Neuronal stem cell (in vitro differentiated cells): Measurements from ENCODE around the gene YBEY. TPM values are rescaled to one million over a fixed set of nuclear protein-coding genes. Genes with fewer than 3 reads are reported as not detected.
"Not testable (repeated sequence)": the region's sequence is repeated elsewhere in the genome, so short reads cannot be mapped to it uniquely, and the experiment has no call there.

ENCODE experiments used
- DNase-seq: peaks from one replicate; pipeline ENCODE4 v3.0.0-alpha.2; 2013; ENCODE audit warnings: low spot score
- H2AFZ ChIP-seq: one replicate; pipeline ENCODE4 v1.6.1; 2013; ENCODE audit warnings: mild to moderate bottlenecking, low read length, inconsistent platforms
- H2AK5ac ChIP-seq: 2 replicates; pipeline ENCODE4 v1.6.1; 2013; ENCODE audit warnings: low read depth, mild to moderate bottlenecking, inconsistent platforms, low read length, moderate library complexity, mixed read lengths
- H2BK120ac ChIP-seq: 2 replicates; pipeline ENCODE4 v1.6.1; 2013; ENCODE audit warnings: low read depth, mild to moderate bottlenecking, inconsistent platforms, low read length, moderate library complexity, mixed read lengths
- H2BK12ac ChIP-seq: one replicate; pipeline ENCODE4 v1.6.1; 2013; ENCODE audit warnings: low read length, inconsistent platforms
- H2BK15ac ChIP-seq: 2 replicates; pipeline ENCODE4 v1.6.1; 2013; ENCODE audit warnings: mild to moderate bottlenecking, low read length, inconsistent platforms, mixed read lengths
- H2BK5ac ChIP-seq: one replicate; pipeline ENCODE4 v1.6.1; 2013; ENCODE audit warnings: inconsistent platforms, mild to moderate bottlenecking, low read length, moderate library complexity
- H3K14ac ChIP-seq: one replicate; pipeline ENCODE4 v1.6.1; 2013; ENCODE audit warnings: low read length, inconsistent platforms
- H3K18ac ChIP-seq: 2 replicates; pipeline ENCODE4 v1.6.1; 2013; ENCODE audit warnings: low read length, inconsistent platforms
- H3K23ac ChIP-seq: 2 replicates; pipeline ENCODE4 v1.6.1; 2013; ENCODE audit warnings: low read depth, mild to moderate bottlenecking, mixed read lengths, low read length, inconsistent platforms; ENCODE audit not compliant: poor library complexity
- H3K27ac ChIP-seq: replicated peaks from 3 replicates; pipeline ENCODE4 v1.5.1; 2013; ENCODE audit warnings: low read length, inconsistent platforms
- H3K27me3 ChIP-seq, 3 experiments: 2 replicates each; pipeline ENCODE4 v1.6.1; 2013; ENCODE audit warnings: low read length in 3 of 3, mild to moderate bottlenecking in 2 of 3, inconsistent platforms in 1 of 3, low read depth in 1 of 3, mixed read lengths in 1 of 3, moderate library complexity in 1 of 3; ENCODE audit not compliant: control insufficient read depth in 3 of 3, insufficient read depth in 3 of 3
- H3K36me3 ChIP-seq, 2 donors: replicated peaks in 1 of 2; 2 replicates each; pipeline ENCODE4 v1.6.1; 2013; ENCODE audit warnings: low read length in 2 of 2; ENCODE audit not compliant: control insufficient read depth in 2 of 2, insufficient read depth in 2 of 2
- H3K4ac ChIP-seq: 2 replicates; pipeline ENCODE4 v1.6.1; 2013; ENCODE audit warnings: inconsistent platforms, mild to moderate bottlenecking, low read length, moderate library complexity
- H3K4me1 ChIP-seq, 2 donors: 1 replicate in 1 of 2; 2 replicates in 1 of 2; pipeline ENCODE4 v1.6.1; 2013; ENCODE audit warnings: low read length in 2 of 2, low read depth in 1 of 2; ENCODE audit not compliant: control insufficient read depth in 2 of 2, insufficient read depth in 1 of 2
- H3K4me2 ChIP-seq: one replicate; pipeline ENCODE4 v1.6.1; 2013; ENCODE audit warnings: mild to moderate bottlenecking, low read length, inconsistent platforms; ENCODE audit not compliant: insufficient read depth, poor library complexity, severe bottlenecking
- H3K4me3 ChIP-seq, 2 donors: 2 replicates each; pipeline ENCODE4 v1.5.1; 2013; ENCODE audit warnings: low read length in 2 of 2, mild to moderate bottlenecking in 2 of 2, inconsistent platforms in 1 of 2, moderate library complexity in 1 of 2
- H3K79me1 ChIP-seq: one replicate; pipeline ENCODE4 v1.6.1; 2013; ENCODE audit warnings: low read depth, mild to moderate bottlenecking, inconsistent platforms, low read length, moderate library complexity
- H3K9ac ChIP-seq: one replicate; pipeline ENCODE4 v1.6.1; 2013; ENCODE audit warnings: mild to moderate bottlenecking, low read depth, low read length, inconsistent platforms; ENCODE audit not compliant: poor library complexity
- H3K9me3 ChIP-seq, 2 donors: replicated peaks in 1 of 2; 2 replicates each; pipeline versions ENCODE3 to v1.6.1; 2013; ENCODE audit warnings: low read length in 2 of 2, mild to moderate bottlenecking in 2 of 2, inconsistent platforms in 1 of 2, low read depth in 1 of 2, mixed read lengths in 1 of 2, moderate library complexity in 1 of 2; ENCODE audit not compliant: control insufficient read depth in 2 of 2, insufficient read depth in 1 of 2
- H4K8ac ChIP-seq: one replicate; pipeline ENCODE4 v1.6.1; 2013; ENCODE audit warnings: low read depth, mild to moderate bottlenecking, inconsistent platforms, low read length, moderate library complexity
- H4K91ac ChIP-seq: one replicate; pipeline ENCODE4 v1.6.1; 2013; ENCODE audit warnings: low read length, low read depth, mild to moderate bottlenecking, inconsistent platforms; ENCODE audit not compliant: poor library complexity
- WGBS, 2 donors: extraction: QIAGEN DNeasy Blood & Tissue Kit; methylation state at CpG; one replicate each; pipeline ENCODE4 v1.1.7; 2013; ENCODE audit warnings: missing lambda C conversion rate in 2 of 2, mixed read lengths in 1 of 2; ENCODE audit not compliant: insufficient read length in 2 of 2, insufficient replicate concordance in 1 of 2; ENCODE audit errors: extremely low coverage in 2 of 2; 5-methylcytosine and 5-hydroxymethylcytosine counted together
- polyA plus RNA-seq, 2 experiments: library from polyadenylated mRNA; stranded (reverse); fragments of 200-250 nt; gene quantifications; one replicate each; pipeline ENCODE4 v1.2.3, GENCODE V29; 2013

The YBEY gene
- 36.3 TPM for polyA plus RNA-seq (2013, experiment 1 of 2)
- 33.5 TPM for polyA plus RNA-seq (2013, experiment 2 of 2)

GRCh38 chr21:46285761-46286647, at the start of gene YBEY:
YBEY (plus strand) TSS chr21:46286342; CDS start chr21:46286914, 572 bp downstream.
- H2BK120ac ChIP-seq: no peak within 1 kb of the TSS

GRCh38 chr21:46237474-46237873, 48.7 kb upstream of the YBEY start:
- no peaks in the 10 kb centered on the region for H3K79me1 ChIP-seq
- no peak overlapping the region for H3K9ac ChIP-seq
- H2BK5ac ChIP-seq: no peak overlapping the region
- H2BK12ac ChIP-seq: no peak overlapping the region
- no peak overlapping the region for H2AK5ac ChIP-seq
- H3K14ac ChIP-seq: no peak overlapping the region
- no peak overlapping the region for H3K4me3 ChIP-seq
- no peak overlapping the region for H3K18ac ChIP-seq
- DNase-seq: no peak
- H4K8ac ChIP-seq: no peak overlapping the region
- peaks cover 0 to 17% of the 10 kb centered on the region in 2 donors for H3K9me3 ChIP-seq
- H4K91ac ChIP-seq: no peak overlapping the region
- no peak overlapping the region for H3K4me2 ChIP-seq
- H3K27me3 ChIP-seq: no peaks in the 10 kb centered on the region
- H2BK15ac ChIP-seq: no peak overlapping the region
- H3K4me1 ChIP-seq: no peaks in the 10 kb centered on the region
- no peak overlapping the region for H2AFZ ChIP-seq
- H3K27ac ChIP-seq: no peak overlapping the region
- H3K4ac ChIP-seq: no peak overlapping the region
- no peak overlapping the region for H3K23ac ChIP-seq
- H3K36me3 ChIP-seq: peaks cover 49 to 96% of the 10 kb centered on the region in 2 donors
- WGBS, 2 donors: no CpG with 5 or more reads among the region's 5 CpGs
- no peak overlapping the region for H2BK120ac ChIP-seq

More at GRCh38 chr21:46285761-46286647, at the start of gene YBEY:
- Histone ChIP-seq H3K14ac (peak within 1 kb of the TSS; percentile 94), H3K4me3 (peak within 1 kb of the TSS; percentile 87 to 91), H3K27ac (peak within 1 kb of the TSS; percentile 96), H3K79me1 (peaks cover 6% of the 10 kb centered on the region), H3K9ac (peak within 1 kb of the TSS; percentile 100), H3K4me1 (peaks cover 3 to 5% of the 10 kb centered on the region in 2 donors), H2BK12ac (no peak within 1 kb of the TSS), H3K27me3 (peaks cover 0 to 2% (median 0%) of the 10 kb centered on the region in 3 experiments), H2AK5ac (peak within 1 kb of the TSS; percentile 75), H2AFZ (peak within 1 kb of the TSS; percentile 93), H3K9me3 (peaks cover 6 to 15% of the 10 kb centered on the region in 2 donors), H3K36me3 (peaks cover 17 to 52% of the 10 kb centered on the region in 2 donors), H4K8ac (peak within 1 kb of the TSS; percentile 92), H3K18ac (peak within 1 kb of the TSS; percentile 97), H2BK15ac (no peak within 1 kb of the TSS), H4K91ac (no peak within 1 kb of the TSS), H3K4ac (peak within 1 kb of the TSS; percentile 84), H3K4me2 (peak within 1 kb of the TSS; percentile 49), H2BK5ac (peak within 1 kb of the TSS; percentile 90), H3K23ac (peak within 1 kb of the TSS; percentile 99)
- peak; percentile 87 for DNase-seq
- no CpG with 5 or more reads among the region's 105 CpGs for WGBS, 2 donors

GRCh38 chr21:46239817-46240325, 46.3 kb upstream of the YBEY start:
- Histone ChIP-seq H3K9ac (no peak overlapping the region), H2AK5ac (no peak overlapping the region), H3K4ac (no peak overlapping the region), H2BK12ac (no peak overlapping the region), H3K18ac (no peak overlapping the region), H3K4me1 (no peaks in the 10 kb centered on the region), H3K9me3 (peaks cover 0 to 1% of the 10 kb centered on the region in 2 donors), H3K27ac (no peak overlapping the region), H4K91ac (no peak overlapping the region), H3K27me3 (no peaks in the 10 kb centered on the region), H3K23ac (no peak overlapping the region), H2BK120ac (no peak overlapping the region), H2AFZ (no peak overlapping the region), H3K36me3 (peaks cover 53 to 96% of the 10 kb centered on the region in 2 donors), H3K4me2 (no peak overlapping the region), H2BK5ac (no peak overlapping the region), H3K14ac (no peak overlapping the region), H3K79me1 (no peaks in the 10 kb centered on the region), H2BK15ac (no peak overlapping the region), H4K8ac (no peak overlapping the region), H3K4me3 (peak overlapping the region in 1 of 2 donors; percentile 53)
- no peak for DNase-seq
- WGBS, 2 donors: no CpG with 5 or more reads among the region's 7 CpGs

GRCh38 chr21:46241577-46241976, 44.6 kb upstream of the YBEY start:
- H3K4me1 ChIP-seq, H2AFZ ChIP-seq, H2AK5ac ChIP-seq, DNase-seq, H3K4me2 ChIP-seq, H3K23ac ChIP-seq, H4K91ac ChIP-seq, H2BK5ac ChIP-seq, H2BK120ac ChIP-seq, H2BK12ac ChIP-seq, H3K27ac ChIP-seq, H3K9me3 ChIP-seq, H2BK15ac ChIP-seq, H3K4ac ChIP-seq, H4K8ac ChIP-seq, H3K9ac ChIP-seq, H3K27me3 ChIP-seq, H3K4me3 ChIP-seq, H3K18ac ChIP-seq, H3K14ac ChIP-seq, H3K79me1 ChIP-seq: not testable (repeated sequence)
- no CpG with 5 or more reads among the region's 1 CpG for WGBS, 2 donors
- peaks cover 53 to 96% of the 10 kb centered on the region in 2 donors for H3K36me3 ChIP-seq
